Effector memory CD8-positive, alpha-beta T cell (primary cell): Measurements from ENCODE around the gene RMND5B.
A peak's percentile ranks its signal among the peaks of the same experiment; 100 is the strongest.

Source experiments
- ATAC-seq: fragments of 150-1000 bp; cut with Tn5 transposase; replicated peaks from 2 replicates; pipeline ENCODE4 v1.10.0; 2021; ENCODE audit warnings: mild to moderate bottlenecking, moderate library complexity
- DNase-seq, 3 experiments: peaks; one replicate each; pipeline ENCODE4 v3.0.0; 2021
- H3K27ac Mint-ChIP-seq, 2 donors: one replicate each; pipeline ENCODE4 v1.8.0; 2022; ENCODE audit warnings: mild to moderate bottlenecking in 2 of 2, mixed read lengths in 2 of 2, moderate library complexity in 2 of 2
- H3K27me3 Mint-ChIP-seq, 2 donors: one replicate each; pipeline ENCODE4 v1.8.0; 2022; ENCODE audit warnings: mixed read lengths in 2 of 2
- H3K36me3 Mint-ChIP-seq: one replicate; pipeline ENCODE4 v1.8.0; 2022; ENCODE audit warnings: mild to moderate bottlenecking, moderate library complexity, mixed read lengths; ENCODE audit not compliant: insufficient read depth
- H3K4me1 Mint-ChIP-seq, 2 donors: one replicate each; pipeline ENCODE4 v1.8.0; 2022; ENCODE audit warnings: low read depth in 2 of 2, mixed read lengths in 2 of 2
- H3K4me3 Mint-ChIP-seq, 2 donors: one replicate each; pipeline ENCODE4 v1.8.0; 2022; ENCODE audit warnings: mild to moderate bottlenecking in 2 of 2, mixed read lengths in 2 of 2, moderate library complexity in 2 of 2
- H3K9me3 Mint-ChIP-seq, 2 donors: one replicate each; pipeline ENCODE4 v1.8.0; 2022; ENCODE audit warnings: mixed read lengths in 2 of 2

RMND5B gene

DNA sequence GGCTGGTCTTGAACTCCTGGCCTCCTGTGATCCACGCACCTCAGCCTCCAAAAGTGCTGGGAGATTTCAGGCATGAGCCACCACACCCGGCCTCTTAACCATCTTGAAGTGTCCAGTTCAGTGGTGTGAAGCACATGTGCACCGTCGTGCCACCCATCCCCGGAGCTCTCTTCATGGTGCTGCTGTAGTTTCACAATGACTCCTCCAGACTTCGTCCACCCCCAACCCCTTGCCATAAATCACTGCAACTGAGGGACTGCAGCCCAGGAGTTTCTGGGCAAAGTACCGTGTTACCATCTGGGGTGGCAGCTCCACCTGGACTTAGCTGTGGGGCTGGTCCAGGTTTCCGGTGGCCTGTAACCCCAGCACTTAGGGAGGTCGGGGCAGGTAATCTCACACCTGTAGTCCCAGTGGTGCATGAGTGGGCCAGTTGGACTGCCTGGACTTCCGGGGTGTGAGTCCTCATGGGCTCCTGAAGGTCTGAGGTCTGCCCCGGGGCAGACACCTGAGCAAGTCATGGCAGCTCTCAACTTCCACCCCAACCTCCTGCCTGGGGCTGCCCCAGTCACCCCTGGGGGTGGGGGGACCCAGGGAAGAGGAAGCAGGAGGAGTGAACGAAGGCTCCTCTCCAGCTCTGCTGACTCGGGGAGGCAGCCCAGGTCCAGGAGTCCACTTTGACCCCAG is 24.1 kb upstream of the RMND5B start:
- no peak for DNase-seq
- Mint-ChIP-seq H3K4me1 (peaks cover 0 to 2% of the 10 kb centered on the region in 2 donors), H3K36me3 (no peaks in the 10 kb centered on the region), H3K27ac (no peak overlapping the region), H3K9me3 (no peaks in the 10 kb centered on the region), H3K4me3 (no peak overlapping the region), H3K27me3 (no peaks in the 10 kb centered on the region)
- no peak for ATAC-seq

DNA sequence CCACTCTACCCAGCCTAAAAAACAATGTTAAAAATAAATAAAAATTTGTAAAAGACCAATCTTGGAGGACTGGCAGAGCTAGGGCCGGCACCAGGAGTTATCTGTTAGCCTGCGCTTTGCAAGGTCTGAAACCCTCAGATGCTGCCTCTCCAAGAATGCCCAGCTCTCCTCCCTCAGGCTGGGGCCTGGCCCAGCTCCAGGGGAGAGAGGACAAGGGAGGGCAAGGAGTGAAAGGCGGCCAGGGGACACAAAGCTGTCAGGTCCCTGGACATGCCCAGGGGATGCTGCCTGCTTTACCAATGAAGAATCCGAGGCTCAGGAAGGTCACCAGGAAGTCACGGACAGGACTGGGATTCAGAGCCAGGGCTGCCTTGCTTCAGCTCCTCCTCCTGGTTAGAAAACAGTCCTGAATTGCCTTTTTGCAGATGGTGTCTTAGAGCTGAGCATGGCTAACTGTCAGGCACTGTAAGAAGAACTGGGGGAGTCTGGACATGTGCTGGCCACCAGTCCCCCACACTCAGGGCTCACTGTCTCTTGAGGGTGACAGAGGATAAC is 23.0 kb upstream of the RMND5B start:
- H3K9me3 Mint-ChIP-seq: no peaks in the 10 kb centered on the region
- DNase-seq (no peak), ATAC-seq (no peak)
- H3K27ac Mint-ChIP-seq: no peak overlapping the region
- peaks cover 6% of the 10 kb centered on the region for H3K36me3 Mint-ChIP-seq
- H3K27me3 Mint-ChIP-seq: no peaks in the 10 kb centered on the region
- no peak overlapping the region for H3K4me3 Mint-ChIP-seq
- H3K4me1 Mint-ChIP-seq: peaks cover 2 to 4% of the 10 kb centered on the region in 2 donors

- no peaks in the 10 kb centered on the region for H3K27me3 Mint-ChIP-seq
- H3K27ac Mint-ChIP-seq: no peak overlapping the region
- ATAC-seq: no peak
- H3K36me3 Mint-ChIP-seq: peaks cover 9% of the 10 kb centered on the region
- H3K9me3 Mint-ChIP-seq: no peaks in the 10 kb centered on the region
- H3K4me1 Mint-ChIP-seq: peaks cover 4 to 6% of the 10 kb centered on the region in 2 donors
- no peak overlapping the region for H3K4me3 Mint-ChIP-seq
- DNase-seq: no peak
Observed at GRCh38 chr5:178108446-178108845, 22.4 kb upstream of the RMND5B start.

GRCh38 chr5:178108966-178109365 is 21.8 kb upstream of the RMND5B start:
- Mint-ChIP-seq H3K4me1 (peaks cover 4 to 6% of the 10 kb centered on the region in 2 donors), H3K27ac (no peak overlapping the region), H3K4me3 (no peak overlapping the region), H3K36me3 (peaks cover 9% of the 10 kb centered on the region), H3K27me3 (no peaks in the 10 kb centered on the region), H3K9me3 (no peaks in the 10 kb centered on the region)
- ATAC-seq (no peak), DNase-seq (no peak)

- Mint-ChIP-seq H3K36me3 (peaks cover 23% of the 10 kb centered on the region), H3K4me3 (no peak overlapping the region), H3K27me3 (peaks cover 0 to 6% of the 10 kb centered on the region in 2 donors), H3K27ac (no peak overlapping the region), H3K9me3 (no peaks in the 10 kb centered on the region), H3K4me1 (peaks cover 18% of the 10 kb centered on the region in 2 donors)
- no peak for DNase-seq
- no peak for ATAC-seq
Observed at GRCh38 chr5:178110511-178110910, 20.3 kb upstream of the RMND5B start.

GRCh38 chr5:178111925-178112324 is 18.9 kb upstream of the RMND5B start:
- Mint-ChIP-seq H3K27ac (no peak overlapping the region), H3K36me3 (peaks cover 36% of the 10 kb centered on the region), H3K4me3 (no peak overlapping the region), H3K27me3 (peaks cover 0 to 6% of the 10 kb centered on the region in 2 donors), H3K9me3 (no peaks in the 10 kb centered on the region), H3K4me1 (peaks cover 32 to 33% of the 10 kb centered on the region in 2 donors)
- ATAC-seq (no peak), DNase-seq (no peak)

GRCh38 chr5:178112545-178112944 is 18.3 kb upstream of the RMND5B start:
- Mint-ChIP-seq H3K9me3 (no peaks in the 10 kb centered on the region), H3K4me3 (peak overlapping the region; percentile 80 to 81), H3K36me3 (peaks cover 37% of the 10 kb centered on the region), H3K4me1 (peaks cover 34% of the 10 kb centered on the region in 2 donors), H3K27me3 (peaks cover 0 to 6% of the 10 kb centered on the region in 2 donors), H3K27ac (peak overlapping the region; percentile 46 to 90)
- DNase-seq: no peak
- ATAC-seq: no peak

GRCh38 chr5:178113141-178113787 is 17.6 kb upstream of the RMND5B start, which contains the start of gene N4BP3:
Gene N4BP3 (plus strand): TSS chr5:178113532. CDS start chr5:178119584, 6,052 bp downstream.
- Mint-ChIP-seq H3K4me3 (peak within 1 kb of the TSS; percentile 94 to 100), H3K27me3 (peaks cover 0 to 6% of the 10 kb centered on the region in 2 donors), H3K36me3 (peaks cover 37% of the 10 kb centered on the region), H3K4me1 (peaks cover 34 to 36% of the 10 kb centered on the region in 2 donors), H3K9me3 (no peaks in the 10 kb centered on the region), H3K27ac (peak within 1 kb of the TSS; percentile 92 to 98)
- ATAC-seq (peak; percentile 41), DNase-seq (peak; percentile 73 to 83 (median 80))

DNA sequence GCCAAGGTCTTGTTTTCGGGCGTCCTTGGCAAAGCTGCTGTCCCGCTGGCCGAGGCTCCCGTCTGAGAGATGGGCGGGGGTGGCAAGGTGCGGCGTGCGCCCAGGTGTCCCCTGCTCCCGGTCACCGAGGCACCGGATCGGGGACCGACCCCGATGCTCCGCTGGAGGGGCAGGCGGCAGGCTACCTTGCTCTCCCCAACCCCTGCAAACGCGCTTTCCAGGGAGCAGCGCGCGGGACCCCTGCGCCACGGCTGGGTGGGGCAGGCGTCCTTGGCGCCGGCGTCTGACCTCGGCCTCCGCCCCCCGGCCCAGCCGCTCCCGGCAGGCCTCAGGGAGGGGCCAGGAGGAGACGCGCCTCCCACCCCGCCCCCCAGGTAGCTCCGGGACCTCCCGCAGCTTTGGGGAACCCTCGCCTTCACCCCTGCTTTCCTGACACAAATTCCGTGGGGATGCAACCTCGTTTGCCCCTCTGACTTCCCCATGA is 16.9 kb upstream of the RMND5B start:
- H3K27ac Mint-ChIP-seq: peak overlapping the region; percentile 92 to 98

DNA sequence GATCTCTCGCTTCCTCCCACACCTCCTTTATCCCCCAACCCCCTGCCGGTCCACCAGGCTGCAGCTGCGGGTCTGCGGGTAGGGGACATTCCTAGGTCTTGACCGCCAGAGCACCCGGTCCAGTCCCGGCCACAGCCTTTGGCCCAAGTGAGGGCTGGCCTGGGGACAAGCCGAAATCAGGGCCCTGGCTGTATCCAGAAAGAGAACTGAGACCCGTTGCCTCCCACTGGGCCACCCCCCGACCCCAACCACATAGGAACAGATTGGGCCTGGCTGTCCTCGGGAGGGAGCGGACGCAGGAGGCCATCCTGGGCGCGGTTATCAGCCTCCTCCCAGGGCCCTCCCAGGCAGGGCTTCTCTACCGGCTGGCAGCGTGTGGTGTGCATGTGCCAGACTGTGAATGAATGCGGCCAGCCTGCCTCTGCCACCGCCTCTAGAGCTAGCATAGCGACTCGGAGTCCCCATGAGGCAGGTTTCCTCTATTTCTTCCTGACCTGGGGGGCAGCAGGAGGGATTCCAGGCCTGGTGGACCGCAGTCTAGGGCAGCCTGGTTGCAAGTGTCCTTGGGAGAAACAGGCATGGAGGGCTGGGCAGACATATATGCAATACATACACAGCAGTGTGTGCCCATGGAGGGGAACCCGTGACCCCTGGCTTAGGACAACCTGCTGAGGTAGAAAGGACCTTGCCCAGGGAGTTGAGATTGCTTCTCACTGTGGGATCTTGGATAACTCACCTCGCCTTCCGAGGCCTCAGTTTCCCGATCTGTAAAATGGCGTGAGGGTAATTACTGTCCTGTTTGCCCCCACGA is 16.3 kb upstream of the RMND5B start:
- DNase-seq: peak; percentile 75 to 79 (median 78)
- peaks cover 0 to 6% of the 10 kb centered on the region in 2 donors for H3K27me3 Mint-ChIP-seq
- H3K27ac Mint-ChIP-seq: peak overlapping the region; percentile 92 to 98
- H3K4me1 Mint-ChIP-seq: peaks cover 40% of the 10 kb centered on the region in 2 donors
- H3K36me3 Mint-ChIP-seq: peaks cover 41% of the 10 kb centered on the region
- H3K4me3 Mint-ChIP-seq: peak overlapping the region; percentile 94 to 100
- H3K9me3 Mint-ChIP-seq: no peaks in the 10 kb centered on the region
- peak; percentile 61 for ATAC-seq

More for the DNA sequence above, 16.9 kb upstream of the RMND5B start:
- no peak for DNase-seq
- peak overlapping the region; percentile 94 to 100 for H3K4me3 Mint-ChIP-seq
- ATAC-seq: no peak
- H3K9me3 Mint-ChIP-seq: no peaks in the 10 kb centered on the region
- H3K27me3 Mint-ChIP-seq: peaks cover 0 to 6% of the 10 kb centered on the region in 2 donors
- H3K4me1 Mint-ChIP-seq: peaks cover 36% of the 10 kb centered on the region in 2 donors
- peaks cover 37% of the 10 kb centered on the region for H3K36me3 Mint-ChIP-seq

DNA sequence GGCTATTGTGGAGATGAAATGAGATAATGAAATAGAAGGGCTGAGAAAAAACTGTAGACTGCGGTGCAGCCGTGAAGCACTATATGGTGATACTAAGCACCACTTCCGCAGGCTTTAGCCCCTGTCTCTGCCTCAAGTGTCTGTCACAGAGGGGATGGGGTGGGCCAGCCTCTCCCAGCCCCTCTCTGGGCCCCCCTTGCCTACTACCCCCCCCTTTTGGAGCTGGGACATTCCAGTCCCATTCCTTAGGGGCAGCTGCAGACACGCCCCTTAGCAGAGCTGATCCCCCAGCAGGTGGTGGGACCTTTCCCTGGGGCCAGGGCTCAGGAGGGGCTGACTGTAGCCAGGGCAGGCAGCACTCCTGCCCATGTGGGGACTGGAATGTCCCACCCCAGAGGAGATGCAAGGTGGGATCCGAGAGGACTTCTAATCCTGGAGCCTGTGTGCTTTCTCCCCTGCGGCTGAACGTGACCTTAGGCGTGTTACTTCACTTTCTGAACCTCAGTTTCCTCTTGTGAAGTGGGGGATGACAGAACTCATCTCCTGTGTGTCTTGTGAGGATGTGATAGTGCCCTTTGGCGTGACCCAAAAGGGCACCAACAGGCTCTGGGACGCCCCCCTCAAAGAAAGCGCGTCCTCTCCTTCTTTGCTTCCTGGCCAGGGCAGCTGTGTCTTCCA is 15.5 kb upstream of the RMND5B start:
- peak; percentile 50 for ATAC-seq
- peak; percentile 53 to 62 (median 56) for DNase-seq
- Mint-ChIP-seq H3K4me3 (peak overlapping the region; percentile 94 to 100), H3K27me3 (peaks cover 0 to 6% of the 10 kb centered on the region in 2 donors), H3K36me3 (peaks cover 42% of the 10 kb centered on the region), H3K4me1 (peaks cover 40% of the 10 kb centered on the region in 2 donors), H3K9me3 (no peaks in the 10 kb centered on the region), H3K27ac (peak overlapping the region; percentile 92 to 98)

GRCh38 chr5:178115814-178116142 is 15.0 kb upstream of the RMND5B start:
- no peaks in the 10 kb centered on the region for H3K9me3 Mint-ChIP-seq
- H3K4me1 Mint-ChIP-seq: peaks cover 40 to 43% of the 10 kb centered on the region in 2 donors
- DNase-seq (peak in 1 of 3 experiments; percentile 37), ATAC-seq (no peak)
- peak overlapping the region; percentile 92 to 98 for H3K27ac Mint-ChIP-seq
- H3K36me3 Mint-ChIP-seq: peaks cover 47% of the 10 kb centered on the region
- H3K27me3 Mint-ChIP-seq: peaks cover 0 to 6% of the 10 kb centered on the region in 2 donors
- H3K4me3 Mint-ChIP-seq: peak overlapping the region; percentile 94 to 100
